ENCODE data around the gene CDH20.

Gene CDH20

GRCh38 chr18:61414086-61414485 is 80.9 kb downstream of the CDH20 start:
- H3K27me3 ChIP-seq, result no peaks in the 10 kb centered on the region
- no peak overlapping the region for H3K4me2 ChIP-seq
- no peak overlapping the region for H3K27ac ChIP-seq
- H4K20me1 ChIP-seq, result no peaks in the 10 kb centered on the region
- H3K9ac ChIP-seq, result no peak overlapping the region
- TF ChIP-seq Cebpa-rat (IDR thresholded peaks at IDR 0.05), result no peak
- H3K4me1 ChIP-seq, result no peaks in the 10 kb centered on the region
- no peaks in the 10 kb centered on the region for H3K9me3 ChIP-seq
- H3K4me3 ChIP-seq, result no peak overlapping the region
- H3K36me3 ChIP-seq, result no peaks in the 10 kb centered on the region

- no peaks in the 10 kb centered on the region for H3K4me1 ChIP-seq
- no peak overlapping the region for H3K4me2 ChIP-seq
- no peak for TF ChIP-seq Cebpa-rat (IDR thresholded peaks at IDR 0.05)
- no peak overlapping the region for H3K27ac ChIP-seq
- H3K9me3 ChIP-seq, result no peaks in the 10 kb centered on the region
- no peak overlapping the region for H3K4me3 ChIP-seq
- no peak overlapping the region for H3K9ac ChIP-seq
- H4K20me1 ChIP-seq, result no peaks in the 10 kb centered on the region
- no peaks in the 10 kb centered on the region for H3K27me3 ChIP-seq
- no peaks in the 10 kb centered on the region for H3K36me3 ChIP-seq
These were observed 86.5 kb downstream of the CDH20 start for GRCh38 chr18:61419763-61420162.

DNA sequence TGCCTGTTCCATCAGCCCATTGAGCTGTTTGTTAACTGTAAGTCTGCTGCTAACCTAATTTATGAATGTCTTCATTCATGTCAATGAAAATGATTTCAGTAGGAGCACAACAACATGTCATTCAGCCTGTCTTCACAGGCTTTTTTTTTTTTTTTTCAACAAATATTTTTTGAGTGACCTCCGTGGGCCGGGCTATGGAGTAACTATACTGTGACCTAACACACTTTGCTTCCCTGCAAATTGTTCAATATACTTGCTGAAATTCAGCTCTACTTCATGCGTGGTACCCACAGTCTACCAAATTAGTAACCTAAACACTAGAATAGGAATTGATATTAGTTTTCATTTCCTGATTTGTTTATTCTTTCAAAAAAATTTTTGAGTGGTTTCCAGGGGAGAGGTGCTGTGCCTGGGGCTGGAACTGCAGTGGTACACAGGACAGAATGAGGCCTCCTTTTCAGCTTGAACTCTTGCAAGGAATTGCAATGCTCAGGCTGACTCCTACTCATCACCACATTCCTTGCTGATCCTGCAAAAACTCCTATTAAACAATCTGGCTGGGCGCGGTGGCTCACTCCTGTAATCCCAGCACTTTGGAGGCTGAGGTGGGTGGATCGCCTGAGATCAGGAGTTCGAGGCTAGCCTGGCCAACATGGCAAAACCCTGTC is 87.1 kb downstream of the CDH20 start:
- H3K27me3 ChIP-seq, result no peaks in the 10 kb centered on the region
- no peaks in the 10 kb centered on the region for H3K4me1 ChIP-seq
- H3K4me3 ChIP-seq, result no peak overlapping the region
- no peaks in the 10 kb centered on the region for H3K36me3 ChIP-seq
- H3K27ac ChIP-seq, result no peak overlapping the region
- no peak for TF ChIP-seq Cebpa-rat (IDR thresholded peaks at IDR 0.05)
- no peak overlapping the region for H3K4me2 ChIP-seq
- no peaks in the 10 kb centered on the region for H3K9me3 ChIP-seq
- H3K9ac ChIP-seq, result no peak overlapping the region
- H4K20me1 ChIP-seq, result no peaks in the 10 kb centered on the region

DNA sequence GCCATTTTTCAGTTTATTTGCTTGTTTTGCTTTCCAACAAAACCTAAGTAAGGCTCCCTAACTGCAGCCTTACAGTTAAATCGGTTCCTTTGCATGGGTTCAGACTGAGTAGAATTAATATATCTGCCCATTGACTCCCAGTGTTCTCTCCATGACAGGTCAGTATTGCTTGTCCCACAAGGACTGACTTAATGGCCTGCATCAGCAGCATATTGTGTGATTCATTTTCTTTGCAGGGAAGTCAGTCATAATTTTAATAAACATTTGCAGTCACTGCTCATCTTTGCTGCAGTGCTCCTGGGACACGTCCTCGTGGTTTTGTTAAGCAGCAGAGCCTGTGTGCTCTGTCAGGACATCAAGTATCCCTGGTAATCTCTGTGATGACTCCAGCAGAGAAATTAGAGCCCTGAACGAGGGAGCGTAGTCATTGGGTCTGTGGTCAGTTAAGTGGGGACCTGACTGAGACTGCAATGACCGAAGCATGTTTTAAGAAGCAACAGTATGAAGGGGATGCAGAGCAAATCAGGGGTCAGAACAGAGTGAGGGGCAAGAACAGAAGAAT is 93.3 kb downstream of the CDH20 start:
- no peak for TF ChIP-seq Cebpa-rat (IDR thresholded peaks at IDR 0.05)
- Histone ChIP-seq H3K4me1 (no peaks in the 10 kb centered on the region), H3K27ac (no peak overlapping the region), H3K9ac (no peak overlapping the region), H3K4me2 (no peak overlapping the region), H3K9me3 (no peaks in the 10 kb centered on the region), H4K20me1 (no peaks in the 10 kb centered on the region), H3K36me3 (no peaks in the 10 kb centered on the region), H3K27me3 (no peaks in the 10 kb centered on the region), H3K4me3 (no peak overlapping the region)

DNA sequence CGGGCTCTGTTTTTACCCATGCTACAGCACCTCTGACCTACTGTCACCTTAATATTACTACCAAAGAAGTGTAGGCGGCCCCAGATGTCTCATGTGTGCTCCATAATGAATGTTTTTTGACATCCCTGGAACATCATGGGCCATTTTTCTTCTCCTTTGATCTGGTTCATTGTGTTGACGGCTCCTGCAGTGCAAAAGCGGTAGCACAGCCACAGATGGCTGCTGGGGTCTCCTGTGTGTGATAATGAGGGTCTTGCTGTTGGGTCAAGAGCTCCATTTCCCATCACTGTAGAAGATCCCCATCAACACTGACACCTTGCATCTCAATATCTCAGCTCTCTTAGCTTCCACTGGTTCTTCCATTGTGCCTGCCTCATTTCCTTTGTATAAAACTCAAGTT is 95.0 kb downstream of the CDH20 start:
- H3K9ac ChIP-seq, result no peak overlapping the region
- no peaks in the 10 kb centered on the region for H3K4me1 ChIP-seq
- H3K27ac ChIP-seq, result no peak overlapping the region
- H3K9me3 ChIP-seq, result no peaks in the 10 kb centered on the region
- no peaks in the 10 kb centered on the region for H4K20me1 ChIP-seq
- no peak overlapping the region for H3K4me3 ChIP-seq
- H3K4me2 ChIP-seq, result no peak overlapping the region
- no peaks in the 10 kb centered on the region for H3K36me3 ChIP-seq
- TF ChIP-seq Cebpa-rat (IDR thresholded peaks at IDR 0.05), result no peak
- no peaks in the 10 kb centered on the region for H3K27me3 ChIP-seq

DNA sequence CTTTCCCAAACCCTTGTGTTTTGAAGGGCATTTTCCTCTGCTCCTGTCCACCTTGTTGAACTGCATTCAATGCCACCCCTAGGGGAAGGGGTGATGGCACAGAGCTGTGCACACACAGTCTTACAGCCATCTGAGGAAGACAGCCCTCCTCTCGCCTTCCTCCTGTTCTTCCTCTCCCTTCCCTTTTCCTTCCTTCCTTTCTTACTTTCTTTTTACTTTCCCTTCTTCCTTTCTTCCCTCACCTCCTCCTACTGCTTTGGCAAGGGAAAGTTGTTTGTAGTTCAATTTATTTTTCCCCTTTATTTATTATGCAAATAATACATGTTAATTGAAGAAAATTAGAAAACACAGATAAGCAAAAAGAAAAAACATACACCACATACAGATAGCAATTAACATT is 99.4 kb downstream of the CDH20 start:
- Histone ChIP-seq H3K4me1 (no peaks in the 10 kb centered on the region), H3K36me3 (no peaks in the 10 kb centered on the region), H3K4me2 (no peak overlapping the region), H3K27ac (no peak overlapping the region), H3K4me3 (no peak overlapping the region), H3K9ac (no peak overlapping the region), H3K9me3 (no peaks in the 10 kb centered on the region), H3K27me3 (no peaks in the 10 kb centered on the region), H4K20me1 (no peaks in the 10 kb centered on the region)
- TF ChIP-seq Cebpa-rat (IDR thresholded peaks at IDR 0.05), result no peak

DNA sequence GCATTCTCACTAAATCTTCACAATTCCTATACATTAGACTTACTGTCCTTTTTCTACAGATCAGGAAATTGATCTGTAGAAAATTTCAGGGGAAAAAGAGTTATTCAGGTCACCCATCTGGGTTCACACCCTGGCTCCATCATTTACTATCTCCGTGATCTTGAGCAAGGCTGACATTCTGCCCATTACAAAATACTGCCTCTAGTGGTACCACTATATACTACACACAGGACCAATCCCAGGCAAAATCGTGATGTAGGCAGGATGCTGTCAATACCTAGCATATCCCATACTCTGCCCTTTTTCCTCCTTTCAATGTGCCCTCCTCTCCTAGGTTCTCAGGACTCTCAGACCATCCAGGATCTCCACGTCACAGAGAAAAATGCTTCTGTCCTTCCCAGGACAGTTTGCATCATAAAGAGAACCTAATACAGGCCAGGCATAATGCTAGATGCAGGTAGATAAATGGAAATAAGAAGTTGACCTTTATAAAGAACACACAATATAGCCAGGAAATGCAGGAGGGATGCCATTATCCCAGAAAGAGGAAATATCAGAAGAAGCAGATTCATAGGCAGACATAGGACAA is 101.9 kb downstream of the CDH20 start:
- no peaks in the 10 kb centered on the region for H3K9me3 ChIP-seq
- no peak overlapping the region for H3K4me2 ChIP-seq
- no peaks in the 10 kb centered on the region for H3K4me1 ChIP-seq
- no peak overlapping the region for H3K27ac ChIP-seq
- H3K27me3 ChIP-seq, result no peaks in the 10 kb centered on the region
- H3K4me3 ChIP-seq, result no peak overlapping the region
- H4K20me1 ChIP-seq, result no peaks in the 10 kb centered on the region
- no peak overlapping the region for H3K9ac ChIP-seq
- TF ChIP-seq Cebpa-rat (IDR thresholded peaks at IDR 0.05), result no peak
- H3K36me3 ChIP-seq, result no peaks in the 10 kb centered on the region

GRCh38 chr18:61443081-61443725 is 110.0 kb downstream of the CDH20 start:
- H3K27ac ChIP-seq, result no peak overlapping the region
- no peaks in the 10 kb centered on the region for H3K9me3 ChIP-seq
- no peaks in the 10 kb centered on the region for H3K36me3 ChIP-seq
- H3K4me3 ChIP-seq, result no peak overlapping the region
- no peaks in the 10 kb centered on the region for H4K20me1 ChIP-seq
- no peak for TF ChIP-seq Cebpa-rat (IDR thresholded peaks at IDR 0.05)
- no peaks in the 10 kb centered on the region for H3K4me1 ChIP-seq
- no peak overlapping the region for H3K9ac ChIP-seq
- H3K4me2 ChIP-seq, result no peak overlapping the region
- H3K27me3 ChIP-seq, result no peaks in the 10 kb centered on the region

- Histone ChIP-seq H3K27ac (no peak overlapping the region), H3K27me3 (no peaks in the 10 kb centered on the region), H4K20me1 (no peaks in the 10 kb centered on the region), H3K9me3 (no peaks in the 10 kb centered on the region), H3K4me3 (no peak overlapping the region), H3K9ac (no peak overlapping the region), H3K4me2 (no peak overlapping the region), H3K4me1 (no peaks in the 10 kb centered on the region), H3K36me3 (no peaks in the 10 kb centered on the region)
- TF ChIP-seq Cebpa-rat (IDR thresholded peaks at IDR 0.05), result no peak
These were observed 115.1 kb downstream of the CDH20 start for GRCh38 chr18:61448316-61448715.

Data from BLaER1 (cell line).